Endodermal cell (in vitro differentiated cells): ENCODE measurements around the gene HAO1. TPM values are rescaled to one million over a fixed set of nuclear protein-coding genes. Genes with fewer than 3 reads are reported as not detected.

ENCODE experiments used
- DNase-seq: peaks from one replicate; pipeline ENCODE4 v3.0.0-alpha.2; 2017
- H3K27ac ChIP-seq: 2 replicates; pipeline ENCODE4 v1.5.1; 2013; ENCODE audit warnings: mild to moderate bottlenecking, low read depth, low read length, moderate library complexity
- H3K27me3 ChIP-seq: 2 replicates; pipeline ENCODE4 v1.6.1; 2013; ENCODE audit warnings: mild to moderate bottlenecking, low read length, moderate library complexity; ENCODE audit not compliant: insufficient read depth, control insufficient read depth, poor library complexity, severe bottlenecking
- H3K36me3 ChIP-seq: 2 replicates; pipeline ENCODE4 v1.7.0; 2013; ENCODE audit warnings: mild to moderate bottlenecking, low read length, moderate library complexity; ENCODE audit not compliant: control insufficient read depth, insufficient read depth
- H3K4me1 ChIP-seq: one replicate; pipeline ENCODE4 v1.7.0; 2013; ENCODE audit warnings: low read length; ENCODE audit not compliant: control insufficient read depth, insufficient read depth
- H3K4me3 ChIP-seq: 2 replicates; pipeline ENCODE4 v1.5.1; 2013; ENCODE audit warnings: mild to moderate bottlenecking, low read length, moderate library complexity
- H3K9ac ChIP-seq: 2 replicates; pipeline ENCODE4 v1.6.1; 2013; ENCODE audit warnings: mild to moderate bottlenecking, low read length, moderate library complexity; ENCODE audit not compliant: poor library complexity, severe bottlenecking; ENCODE audit errors: extremely low read depth
- H3K9me3 ChIP-seq: 2 replicates; pipeline ENCODE4 v1.6.1; 2013; ENCODE audit warnings: mild to moderate bottlenecking, low read length, moderate library complexity; ENCODE audit not compliant: control insufficient read depth
- H3K27ac Mint-ChIP-seq: 2 replicates; pipeline ENCODE4 v1.8.0; 2020; ENCODE audit warnings: mixed read lengths
- H3K27me3 Mint-ChIP-seq: 2 replicates; pipeline ENCODE4 v1.8.0; 2021; ENCODE audit warnings: mild to moderate bottlenecking, mixed read lengths; ENCODE audit not compliant: insufficient read depth
- H3K36me3 Mint-ChIP-seq: 2 replicates; pipeline ENCODE4 v1.8.0; 2020; ENCODE audit warnings: low read depth, mixed read lengths
- H3K4me1 Mint-ChIP-seq: 2 replicates; pipeline ENCODE4 v1.8.0; 2020; ENCODE audit warnings: mixed read lengths
- H3K4me3 Mint-ChIP-seq: 2 replicates; pipeline ENCODE4 v1.8.0; 2020; ENCODE audit warnings: mild to moderate bottlenecking, moderate library complexity, mixed read lengths
- H3K9me3 Mint-ChIP-seq: 2 replicates; pipeline ENCODE4 v1.8.0; 2020; ENCODE audit warnings: mild to moderate bottlenecking, mixed read lengths
- CTCF ChIP-seq: fragments of 200-600 bp; sonication (generic); conservative IDR thresholded peaks from 2 replicates; pipeline ENCODE4 v1.5.0; 2021; ENCODE audit warnings: antibody characterized with exemption, mild to moderate bottlenecking
- WGBS, 2 experiments: methylation state at CpG; one replicate each; pipeline versions ENCODE4 v1.1.5 to v1.1.7; 2013; ENCODE audit warnings: missing lambda C conversion rate in 2 of 2, mixed read lengths in 1 of 2; ENCODE audit not compliant: insufficient coverage in 1 of 2, insufficient read length in 1 of 2; 5-methylcytosine and 5-hydroxymethylcytosine counted together
- total RNA-seq, 2 donors: library from RNA; stranded (reverse); fragmentation: NEBNext Ultra II Directional in 1 of 2; extraction: Animal tissue kit (Norgen Biotek cat#: 25700) in 1 of 2; gene quantifications; 2 replicates in 1 of 2; 3 replicates in 1 of 2; pipeline ENCODE4 v1.2.1, GENCODE V29; 2021

The HAO1 gene
- total RNA-seq, 2 donors from 2014 or later, result not detected

DNA sequence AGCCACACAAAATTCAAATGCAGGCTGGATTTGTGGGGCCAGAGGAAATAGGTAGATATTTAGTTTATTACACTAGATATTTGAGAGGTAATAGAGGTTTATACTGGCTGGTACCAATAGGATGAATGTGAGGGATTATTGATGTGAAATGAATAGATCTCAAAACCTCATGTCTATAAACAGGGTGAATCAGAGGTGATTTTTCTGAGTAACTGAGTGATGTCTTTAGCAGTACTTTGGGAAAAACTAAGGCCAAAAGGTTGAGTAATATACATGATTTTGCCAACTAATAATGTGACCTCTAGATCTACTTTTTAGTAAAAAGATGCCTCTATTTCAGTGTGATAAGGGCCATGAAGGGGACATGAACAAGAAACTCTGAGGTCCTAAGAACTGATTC lies 86.8 kb downstream of the HAO1 start:
- Histone ChIP-seq H3K9me3 (no peaks in the 10 kb centered on the region), H3K36me3 (no peaks in the 10 kb centered on the region), H3K4me1 (no peaks in the 10 kb centered on the region), H3K27ac (no peak overlapping the region), H3K27me3 (no peaks in the 10 kb centered on the region), H3K4me3 (no peak overlapping the region), H3K9ac (no peak overlapping the region)
- no peak for DNase-seq
- no peak overlapping the region for H3K27ac Mint-ChIP-seq
- no peaks in the 10 kb centered on the region for H3K36me3 Mint-ChIP-seq
- no peak overlapping the region for H3K4me3 Mint-ChIP-seq
- peaks cover 9% of the 10 kb centered on the region for H3K4me1 Mint-ChIP-seq
- H3K27me3 Mint-ChIP-seq, result no peaks in the 10 kb centered on the region
- no peak for TF ChIP-seq CTCF
- H3K9me3 Mint-ChIP-seq, result no peaks in the 10 kb centered on the region

DNA sequence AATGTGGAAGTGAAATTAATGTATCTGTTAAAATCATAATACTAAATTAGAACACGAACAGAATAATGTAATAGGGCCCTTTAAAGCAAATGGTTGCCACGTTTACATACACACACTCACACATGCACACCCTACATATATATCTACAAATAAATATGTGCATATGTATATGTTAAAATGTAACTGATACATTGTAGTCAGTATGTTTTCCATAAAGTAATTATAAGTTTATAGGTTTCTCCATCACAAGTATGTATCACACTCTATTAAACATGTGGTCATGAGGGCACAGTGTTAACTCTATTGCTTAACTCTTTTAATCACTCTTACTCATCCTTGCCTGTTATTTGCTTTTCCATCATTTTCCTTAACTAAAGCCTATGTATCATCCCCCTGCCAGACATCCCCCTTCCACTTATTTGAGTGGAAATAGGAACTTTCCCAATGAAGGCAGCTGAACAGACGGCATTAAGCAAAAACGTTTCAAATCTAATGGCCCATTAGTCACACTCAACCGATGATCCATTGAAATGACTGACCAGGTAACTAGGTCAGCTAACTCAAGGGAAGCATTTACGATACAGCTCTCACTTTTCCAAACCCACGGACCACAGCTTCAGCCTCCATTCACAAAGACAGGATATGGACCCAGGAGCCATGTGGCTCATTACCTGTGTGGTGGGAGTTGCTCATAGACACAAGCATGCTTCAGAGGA lies 89.3 kb downstream of the HAO1 start:
- no peaks in the 10 kb centered on the region for H3K36me3 Mint-ChIP-seq
- no peak overlapping the region for H3K9ac ChIP-seq
- no peaks in the 10 kb centered on the region for H3K4me1 ChIP-seq
- no peak overlapping the region for H3K4me3 ChIP-seq
- WGBS, 2 experiments, result 86 to 100% methylated on average over 2 to 5 of the region's 7 CpGs
- no peak overlapping the region for H3K27ac ChIP-seq
- H3K4me3 Mint-ChIP-seq, result no peak overlapping the region
- peaks cover 9% of the 10 kb centered on the region for H3K4me1 Mint-ChIP-seq
- no peak overlapping the region for H3K27ac Mint-ChIP-seq
- no peak for DNase-seq
- H3K27me3 ChIP-seq, result no peaks in the 10 kb centered on the region
- TF ChIP-seq CTCF, result no peak
- no peaks in the 10 kb centered on the region for H3K9me3 ChIP-seq
- no peaks in the 10 kb centered on the region for H3K27me3 Mint-ChIP-seq
- no peaks in the 10 kb centered on the region for H3K36me3 ChIP-seq
- no peaks in the 10 kb centered on the region for H3K9me3 Mint-ChIP-seq

GRCh38 chr20:7849675-7850074 lies 90.6 kb downstream of the HAO1 start:
- no peaks in the 10 kb centered on the region for H3K9me3 Mint-ChIP-seq
- H3K36me3 Mint-ChIP-seq, result no peaks in the 10 kb centered on the region
- no peaks in the 10 kb centered on the region for H3K4me1 ChIP-seq
- no peaks in the 10 kb centered on the region for H3K9me3 ChIP-seq
- no peak for TF ChIP-seq CTCF
- H3K27me3 Mint-ChIP-seq, result no peaks in the 10 kb centered on the region
- WGBS, 2 experiments, result 78% methylated on average over 2 of the region's 2 CpGs; no CpG with 5 or more reads in 1 of the 2 experiments
- no peak overlapping the region for H3K27ac Mint-ChIP-seq
- H3K36me3 ChIP-seq, result no peaks in the 10 kb centered on the region
- no peak overlapping the region for H3K9ac ChIP-seq
- H3K4me1 Mint-ChIP-seq, result peaks cover 9% of the 10 kb centered on the region
- no peak overlapping the region for H3K27ac ChIP-seq
- no peaks in the 10 kb centered on the region for H3K27me3 ChIP-seq
- H3K4me3 ChIP-seq, result no peak overlapping the region
- H3K4me3 Mint-ChIP-seq, result no peak overlapping the region
- DNase-seq, result no peak
